Measurements from ENCODE around the gene TMEM98. TPM values are rescaled to one million over a fixed set of nuclear protein-coding genes. Genes with fewer than 3 reads are reported as not detected.
"Not testable (repeated sequence)": the region's sequence is repeated elsewhere in the genome, so short reads cannot be mapped to it uniquely, and the experiment has no call there.

The TMEM98 gene
- total RNA-seq, 2 experiments from 2014 or later = 0.41 to 0.77 TPM

- no peak overlapping the region for H3K27ac Mint-ChIP-seq
- peaks cover 3% of the 10 kb centered on the region for H3K27me3 Mint-ChIP-seq
- DNase-seq (no peak), ATAC-seq (no peak)
- H3K4me3 Mint-ChIP-seq = no peak overlapping the region
- POLR2A ChIA-PET = no interaction called here
- intact Hi-C loops (cut with DNase I, micrococcal nuclease) = loop anchor here in 1 of 2 experiments (5.0 to 10.0 kb wide), 2 partner anchors 54 to 372 kb away; no protein-coding TSS in a partner anchor
- no peaks in the 10 kb centered on the region for H3K36me3 Mint-ChIP-seq (ENCODE audit: low read depth)
- H3K9me3 Mint-ChIP-seq (ENCODE audit: low read depth) = no peaks in the 10 kb centered on the region
- no peaks in the 10 kb centered on the region for H3K4me1 Mint-ChIP-seq
- CTCF ChIA-PET = interaction anchor here (0.9 kb wide), 1 partner anchor 16 kb away, joined by 3 read pairs; no protein-coding TSS in a partner anchor
Measured at GRCh38 chr17:32943206-32943605, 15.3 kb downstream of the TMEM98 start.

- intact Hi-C loops (cut with DNase I, micrococcal nuclease) = loop anchor here in 1 of 2 experiments (5.0 to 10.0 kb wide), 2 partner anchors 54 to 371 kb away; no protein-coding TSS in a partner anchor
- no peak for ATAC-seq
- CTCF ChIA-PET = no interaction called here
- Mint-ChIP-seq H3K4me3 (no peak overlapping the region), H3K9me3 (ENCODE audit: low read depth) (no peaks in the 10 kb centered on the region), H3K27me3 (peaks cover 3% of the 10 kb centered on the region), H3K4me1 (no peaks in the 10 kb centered on the region), H3K27ac (no peak overlapping the region), H3K36me3 (ENCODE audit: low read depth) (no peaks in the 10 kb centered on the region)
- POLR2A ChIA-PET = no interaction called here
- DNase-seq = no peak
Measured at GRCh38 chr17:32943647-32944191, 15.8 kb downstream of the TMEM98 start.

DNA sequence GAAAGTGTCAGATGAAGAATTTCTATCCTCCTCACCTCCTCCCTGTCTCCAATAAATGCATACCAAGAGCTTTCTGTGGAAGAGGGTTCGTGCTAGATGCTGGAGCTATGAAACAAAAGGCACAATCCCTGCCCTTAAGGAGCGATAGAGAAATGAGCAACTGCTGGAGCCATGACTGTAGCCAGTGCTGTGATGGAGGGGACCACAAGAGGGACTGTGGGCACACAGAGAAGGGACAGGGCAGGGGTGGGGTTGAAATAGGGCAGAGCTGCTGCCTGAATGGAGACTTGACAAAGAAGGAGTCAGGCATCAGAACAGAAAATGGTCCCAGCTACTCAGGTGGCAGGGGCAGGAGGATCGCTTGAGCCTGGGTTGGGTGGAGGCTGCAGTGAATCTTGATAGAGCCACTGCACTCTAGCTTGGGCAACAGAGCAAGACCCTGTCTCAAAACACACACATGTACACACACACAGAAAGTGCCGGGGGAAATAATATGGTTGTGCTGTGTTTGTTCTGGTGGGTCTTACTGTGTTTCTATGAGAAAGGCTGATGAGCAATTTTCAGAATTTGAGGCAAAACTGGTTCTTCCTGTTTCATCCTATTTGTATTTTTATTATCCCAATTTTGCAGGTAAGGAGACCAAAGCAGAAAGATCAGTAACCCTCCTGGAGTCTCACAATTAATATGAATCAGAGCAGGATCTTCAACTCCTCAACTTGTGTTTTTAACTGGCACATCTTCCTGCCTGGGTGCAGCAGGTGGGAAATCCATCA, 16.5 kb downstream of the TMEM98 start:
- Mint-ChIP-seq H3K27ac (no peak overlapping the region), H3K27me3 (peaks cover 3% of the 10 kb centered on the region), H3K4me1 (no peaks in the 10 kb centered on the region), H3K4me3 (no peak overlapping the region), H3K9me3 (ENCODE audit: low read depth) (no peaks in the 10 kb centered on the region), H3K36me3 (ENCODE audit: low read depth) (no peaks in the 10 kb centered on the region)
- no peak for DNase-seq
- ChIA-PET CTCF (no interaction called here), POLR2A (no interaction called here)
- ATAC-seq = no peak
- intact Hi-C loops (cut with DNase I, micrococcal nuclease) = loop anchor here in 1 of 2 experiments (5.0 to 10.0 kb wide), 2 partner anchors 53 to 370 kb away; no protein-coding TSS in a partner anchor

DNA sequence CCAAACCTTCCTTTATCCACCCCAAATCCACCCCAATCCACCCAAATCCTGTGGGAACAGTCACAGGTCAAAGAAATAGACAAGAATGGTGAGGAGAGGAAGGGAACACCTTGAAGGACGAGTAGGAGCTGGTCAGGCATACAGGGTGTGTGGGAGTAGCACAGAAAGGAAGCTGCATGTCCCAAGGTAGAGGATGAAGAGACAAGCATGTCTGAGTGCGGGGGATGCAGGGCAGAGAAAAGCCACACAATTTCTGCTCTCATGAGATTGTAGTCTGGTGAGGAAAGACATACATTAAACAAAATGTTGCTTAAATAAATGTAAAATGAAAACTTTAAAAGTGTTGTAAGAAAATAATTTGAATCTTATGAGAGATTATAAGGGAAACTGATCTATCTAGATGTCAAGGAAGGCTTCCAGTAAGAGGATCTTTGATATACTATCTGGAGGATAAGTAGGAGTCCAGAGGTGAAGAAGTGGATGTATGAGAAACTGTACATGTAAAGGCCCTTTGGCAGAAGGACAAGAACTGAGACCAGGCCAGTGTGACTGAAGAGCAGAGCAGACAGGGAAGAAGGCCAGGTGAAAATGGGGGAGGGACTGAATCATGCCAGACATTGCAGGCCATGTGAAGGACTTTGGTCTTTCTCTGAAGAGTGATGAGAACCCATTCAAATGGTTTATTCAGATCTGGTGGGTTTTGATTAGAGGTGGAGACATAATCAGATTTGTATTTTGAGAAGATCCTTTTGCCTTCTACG, 18.6 kb downstream of the TMEM98 start:
- ATAC-seq (no peak), DNase-seq (no peak)
- intact Hi-C loops (cut with DNase I, micrococcal nuclease) = loop anchor here in 1 of 2 experiments (10.0 kb wide), 1 partner anchor 368 kb away; no protein-coding TSS in a partner anchor
- H3K9me3 Mint-ChIP-seq (ENCODE audit: low read depth) = no peaks in the 10 kb centered on the region
- H3K4me1 Mint-ChIP-seq = no peaks in the 10 kb centered on the region
- POLR2A ChIA-PET = no interaction called here
- H3K27me3 Mint-ChIP-seq = peaks cover 4% of the 10 kb centered on the region
- H3K4me3 Mint-ChIP-seq = no peak overlapping the region
- H3K27ac Mint-ChIP-seq = no peak overlapping the region
- H3K36me3 Mint-ChIP-seq (ENCODE audit: low read depth) = no peaks in the 10 kb centered on the region
- CTCF ChIA-PET = interaction anchor here (0.9 to 1.1 kb wide), 2 partner anchors 10 to 163 kb away, joined by 3 to 5 read pairs; no protein-coding TSS in a partner anchor

GRCh38 chr17:32947736-32948135, 19.8 kb downstream of the TMEM98 start:
- DNase-seq (no peak), ATAC-seq (no peak)
- Mint-ChIP-seq H3K27me3 (peaks cover 10% of the 10 kb centered on the region), H3K36me3 (ENCODE audit: low read depth) (no peaks in the 10 kb centered on the region), H3K4me1 (no peaks in the 10 kb centered on the region), H3K4me3 (no peak overlapping the region), H3K27ac (no peak overlapping the region), H3K9me3 (ENCODE audit: low read depth) (no peaks in the 10 kb centered on the region)
- ChIA-PET POLR2A (no interaction called here), CTCF (interaction anchor here (1.0 to 1.1 kb wide), 2 partner anchors 9 to 11 kb away, joined by 3 to 5 read pairs; no protein-coding TSS in a partner anchor)
- intact Hi-C loops (cut with DNase I, micrococcal nuclease) = loop anchor here in 1 of 2 experiments (10.0 kb wide), 1 partner anchor 367 kb away; no protein-coding TSS in a partner anchor

DNA sequence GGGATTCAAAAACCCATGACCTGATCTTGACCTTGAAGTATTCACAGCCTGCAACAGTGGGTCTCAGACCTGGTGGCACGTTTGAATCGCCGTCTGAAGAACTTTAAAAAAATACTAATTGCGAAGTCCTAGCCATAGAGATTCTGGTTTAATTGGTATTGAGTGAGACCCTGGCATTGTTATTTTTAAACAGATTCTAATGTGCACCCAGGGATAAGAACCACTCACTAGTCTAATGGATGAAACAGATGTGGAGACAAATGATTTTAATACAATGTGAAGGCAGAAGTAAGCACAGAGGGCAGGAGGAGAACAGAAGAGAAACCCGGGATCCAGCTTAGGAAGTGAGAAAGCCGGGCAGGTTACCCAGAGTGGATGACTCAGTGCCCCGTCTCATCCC, 21.2 kb downstream of the TMEM98 start:
- no peak for DNase-seq
- intact Hi-C loops (cut with DNase I, micrococcal nuclease) = loop anchor here in 1 of 2 experiments (10.0 kb wide), 1 partner anchor 366 kb away; no protein-coding TSS in a partner anchor
- CTCF ChIA-PET = no interaction called here
- H3K27me3 Mint-ChIP-seq = peaks cover 12% of the 10 kb centered on the region
- H3K36me3 Mint-ChIP-seq (ENCODE audit: low read depth) = no peaks in the 10 kb centered on the region
- H3K27ac Mint-ChIP-seq = no peak overlapping the region
- H3K9me3 Mint-ChIP-seq (ENCODE audit: low read depth) = no peaks in the 10 kb centered on the region
- POLR2A ChIA-PET = no interaction called here
- no peak for ATAC-seq
- no peaks in the 10 kb centered on the region for H3K4me1 Mint-ChIP-seq
- no peak overlapping the region for H3K4me3 Mint-ChIP-seq

- CTCF ChIA-PET = interaction anchor here (0.7 to 3.7 kb wide), 2 partner anchors 11 to 43 kb away, joined by 3 to 14 read pairs; no protein-coding TSS in a partner anchor
- H3K4me1 Mint-ChIP-seq; H3K4me3 Mint-ChIP-seq; H3K36me3 Mint-ChIP-seq (ENCODE audit: low read depth); H3K9me3 Mint-ChIP-seq (ENCODE audit: low read depth); DNase-seq; ATAC-seq; POLR2A ChIA-PET; H3K27ac Mint-ChIP-seq; intact Hi-C loops (cut with DNase I, micrococcal nuclease): not testable (repeated sequence)
- peaks cover 13% of the 10 kb centered on the region for H3K27me3 Mint-ChIP-seq
Measured at GRCh38 chr17:32952491-32952890, 24.5 kb downstream of the TMEM98 start.

DNA sequence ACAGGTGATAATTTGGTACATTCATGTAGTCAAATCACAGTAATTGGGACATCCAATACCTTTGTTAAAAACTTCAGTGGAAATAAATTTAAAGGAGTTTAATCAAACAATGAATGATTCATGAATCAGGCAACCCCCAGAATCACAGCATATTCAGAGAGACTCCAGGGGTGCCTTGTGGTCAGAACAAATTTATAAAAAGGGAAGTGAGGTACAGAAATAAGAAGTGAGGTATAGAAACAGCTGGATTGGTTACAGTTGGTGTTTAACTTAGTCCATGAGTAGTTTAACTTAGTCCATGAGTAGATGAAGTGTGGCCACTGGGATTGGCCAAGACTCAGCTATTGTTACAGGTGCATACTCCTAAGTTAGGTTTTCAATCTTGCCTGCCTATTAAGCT, 25.1 kb downstream of the TMEM98 start:
- DNase-seq (no peak), ATAC-seq (no peak)
- CTCF ChIA-PET = interaction anchor here (3.7 kb wide), 1 partner anchor 12 kb away, joined by 14 read pairs; no protein-coding TSS in a partner anchor
- Mint-ChIP-seq H3K9me3 (ENCODE audit: low read depth) (no peaks in the 10 kb centered on the region), H3K4me3 (no peak overlapping the region), H3K4me1 (no peaks in the 10 kb centered on the region), H3K27ac (no peak overlapping the region), H3K36me3 (ENCODE audit: low read depth) (no peaks in the 10 kb centered on the region), H3K27me3 (peaks cover 14% of the 10 kb centered on the region)
- POLR2A ChIA-PET = no interaction called here
- intact Hi-C loops (cut with DNase I, micrococcal nuclease) = no loop called here

- no peaks in the 10 kb centered on the region for H3K36me3 Mint-ChIP-seq (ENCODE audit: low read depth)
- POLR2A ChIA-PET = no interaction called here
- H3K27ac Mint-ChIP-seq = no peak overlapping the region
- DNase-seq (no peak), ATAC-seq (no peak)
- no peaks in the 10 kb centered on the region for H3K4me1 Mint-ChIP-seq
- intact Hi-C loops (cut with DNase I, micrococcal nuclease) = no loop called here
- H3K9me3 Mint-ChIP-seq (ENCODE audit: low read depth) = no peaks in the 10 kb centered on the region
- no peak overlapping the region for H3K4me3 Mint-ChIP-seq
- H3K27me3 Mint-ChIP-seq = peaks cover 15% of the 10 kb centered on the region
- CTCF ChIA-PET = interaction anchor here (1.1 to 3.7 kb wide), 2 partner anchors 10 to 12 kb away, joined by 3 to 14 read pairs; no protein-coding TSS in a partner anchor
Measured at GRCh38 chr17:32953857-32954256, 25.9 kb downstream of the TMEM98 start.

GRCh38 chr17:32954477-32954876, 26.5 kb downstream of the TMEM98 start:
- H3K4me3 Mint-ChIP-seq = no peak overlapping the region
- no peaks in the 10 kb centered on the region for H3K9me3 Mint-ChIP-seq (ENCODE audit: low read depth)
- intact Hi-C loops (cut with DNase I, micrococcal nuclease) = no loop called here
- no peaks in the 10 kb centered on the region for H3K36me3 Mint-ChIP-seq (ENCODE audit: low read depth)
- H3K4me1 Mint-ChIP-seq = no peaks in the 10 kb centered on the region
- H3K27ac Mint-ChIP-seq = no peak overlapping the region
- CTCF ChIA-PET = interaction anchor here (1.1 to 3.7 kb wide), 2 partner anchors 9 to 13 kb away, joined by 3 to 14 read pairs; no protein-coding TSS in a partner anchor
- peaks cover 16% of the 10 kb centered on the region for H3K27me3 Mint-ChIP-seq
- no peak for ATAC-seq
- DNase-seq = no peak
- POLR2A ChIA-PET = no interaction called here

- no peaks in the 10 kb centered on the region for H3K4me1 Mint-ChIP-seq
- H3K4me3 Mint-ChIP-seq = no peak overlapping the region
- no peak for ATAC-seq
- DNase-seq = no peak
- no peaks in the 10 kb centered on the region for H3K36me3 Mint-ChIP-seq (ENCODE audit: low read depth)
- H3K9me3 Mint-ChIP-seq (ENCODE audit: low read depth) = no peaks in the 10 kb centered on the region
- ChIA-PET CTCF (interaction anchor here (0.9 kb wide), 1 partner anchor 13 kb away, joined by 5 read pairs; no protein-coding TSS in a partner anchor), POLR2A (no interaction called here)
- H3K27me3 Mint-ChIP-seq = peaks cover 17% of the 10 kb centered on the region
- no peak overlapping the region for H3K27ac Mint-ChIP-seq
- intact Hi-C loops (cut with DNase I, micrococcal nuclease) = no loop called here
Measured at GRCh38 chr17:32955155-32955554, 27.2 kb downstream of the TMEM98 start.
